Adrenal gland (tissue), 12 donors: Measurements from ENCODE around the gene EPHA10. TPM values are rescaled to one million over a fixed set of nuclear protein-coding genes. Genes with fewer than 3 reads are reported as not detected.

Experiments used
- DNase-seq, 7 donors: peaks; one replicate each; pipeline ENCODE4 v3.0.0-alpha.2; 2019 to 2020
- H3K27ac ChIP-seq, 5 donors: fragments of 200-600 bp; sonication (generic) in 4 of 5; 1 replicate in 3 of 5; 2 replicates in 2 of 5; pipeline versions ENCODE4 v1.5.1 to v1.8.0; 2016 to 2020; ENCODE audit warnings: mild to moderate bottlenecking in 1 of 5
- H3K27me3 ChIP-seq: fragments of 200-600 bp; 2 replicates; pipeline ENCODE4 v1.8.0; 2021
- H3K36me3 ChIP-seq, 2 donors: fragments of 200-600 bp; replicated peaks in 1 of 2; 1 replicate in 1 of 2; 2 replicates in 1 of 2; pipeline versions ENCODE4 v1.5.1 to v1.8.0; 2018 to 2022
- H3K4me1 ChIP-seq, 2 donors: fragments of 200-600 bp; replicated peaks in 1 of 2; 1 replicate in 1 of 2; 2 replicates in 1 of 2; pipeline versions ENCODE4 v1.5.1 to v1.8.0; 2018 to 2021
- H3K4me3 ChIP-seq, 4 donors: fragments of 200-600 bp; sonication (generic) in 3 of 4; one replicate each; pipeline ENCODE4 v1.5.1; 2016 to 2018
- H3K9me3 ChIP-seq, 3 donors: fragments of 200-600 bp; sonication (generic) in 1 of 3; replicated peaks in 1 of 3; 1 replicate in 2 of 3; 2 replicates in 1 of 3; pipeline versions ENCODE4 v1.5.1 to v1.8.0; 2016 to 2021
- POLR2A ChIP-seq, 2 donors: fragments of 450-650 bp; IDR thresholded peaks; one replicate each; pipeline ENCODE4 v1.6.1; 2017; ENCODE audit warnings: antibody characterized with exemption in 2 of 2, mild to moderate bottlenecking in 2 of 2, moderate library complexity in 1 of 2
- WGBS, 4 donors: extraction: QIAGEN DNeasy Blood & Tissue Kit in 2 of 4; methylation state at CpG; one replicate each; pipeline versions ENCODE4 v1.1.5 to v1.1.7; 2013 to 2017; 5-methylcytosine and 5-hydroxymethylcytosine counted together
- intact Hi-C, 2 donors: fragments of 100-400 bp; cut with DNase I; formaldehyde crosslinking; loops; one replicate each; pipeline versions ENCODE4 v1.14.1 to v1.15.0; 2022 to 2023
- polyA plus RNA-seq, 3 donors: library from polyadenylated mRNA; stranded (reverse); fragments of 200-250 nt in 2 of 3; fragments of 350-450 nt in 1 of 3; fragmentation: Illumina TruSeq in 1 of 3; extraction: RNeasy Lipid Tissue Mini Kit (QIAGEN cat#74804) in 1 of 3; gene quantifications; one replicate each; pipeline ENCODE4 v1.2.3, GENCODE V29; 2013 to 2014
- total RNA-seq, 9 donors: library from RNA; depleted of rRNA in 4 of 9; stranded (reverse); fragments of >200 nt in 4 of 9; fragments of 120-200 nt in 1 of 9; fragmentation: NEBNext Ultra II Directional in 1 of 9; extraction: Animal tissue kit (Norgen Biotek cat#: 25700) in 1 of 9; gene quantifications; one replicate each; pipeline versions ENCODE4 v1.1.0 to v1.2.4, GENCODE V29; 2013 to 2023
- TF ChIP-seq, protein P1 (sequence below), 6 experiments: fragments of 450-650 bp in 4 of 6; fragments of 200-600 bp in 2 of 6; sonication (generic) in 1 of 6; IDR thresholded peaks; 1 replicate in 5 of 6; 2 replicates in 1 of 6; pipeline versions ENCODE4 v1.5.1 to v1.8.0; 2016 to 2021; ENCODE audit warnings: antibody characterized with exemption in 6 of 6, mild to moderate bottlenecking in 2 of 6, moderate library complexity in 1 of 6
- donor health status: healthy with polysubstance abuse.
- donor health status: Bipolar disorder and iron deficiency.
- donor health status: DM: yes; HTN: yes; CAD: no.
- donor health status: DM: no; HTN: no; CAD: no.
- donor health status: DM: no; HTN: no; CAD: no.
- donor health status: DM: yes; HTN: yes; CAD: no.

Gene EPHA10
- total and polyA plus RNA-seq, 12 donors = 0.06 to 3.9 (median 0.48) TPM

DNA sequence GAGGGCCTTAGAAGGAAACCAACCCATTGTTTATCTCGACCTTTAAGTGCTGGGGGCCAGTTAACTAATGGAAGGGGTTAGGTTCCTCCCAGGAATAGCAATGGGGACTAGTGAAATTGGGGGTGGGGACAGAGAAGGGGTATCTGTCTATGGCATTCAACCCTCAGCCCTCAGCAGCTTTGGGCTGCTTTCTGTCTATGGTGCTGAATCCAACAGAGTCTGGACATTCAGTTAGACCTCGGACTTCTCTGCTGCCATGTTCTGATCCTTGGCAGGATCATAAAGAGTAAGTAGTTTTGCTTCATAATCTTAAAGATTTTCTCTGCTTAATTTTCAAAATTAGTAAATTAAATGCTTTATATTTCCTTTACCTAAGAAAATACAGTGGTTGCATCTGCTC, 2.6 kb upstream of the EPHA10 start:
- intact Hi-C loops = no loop called here
- no peak for DNase-seq

DNA sequence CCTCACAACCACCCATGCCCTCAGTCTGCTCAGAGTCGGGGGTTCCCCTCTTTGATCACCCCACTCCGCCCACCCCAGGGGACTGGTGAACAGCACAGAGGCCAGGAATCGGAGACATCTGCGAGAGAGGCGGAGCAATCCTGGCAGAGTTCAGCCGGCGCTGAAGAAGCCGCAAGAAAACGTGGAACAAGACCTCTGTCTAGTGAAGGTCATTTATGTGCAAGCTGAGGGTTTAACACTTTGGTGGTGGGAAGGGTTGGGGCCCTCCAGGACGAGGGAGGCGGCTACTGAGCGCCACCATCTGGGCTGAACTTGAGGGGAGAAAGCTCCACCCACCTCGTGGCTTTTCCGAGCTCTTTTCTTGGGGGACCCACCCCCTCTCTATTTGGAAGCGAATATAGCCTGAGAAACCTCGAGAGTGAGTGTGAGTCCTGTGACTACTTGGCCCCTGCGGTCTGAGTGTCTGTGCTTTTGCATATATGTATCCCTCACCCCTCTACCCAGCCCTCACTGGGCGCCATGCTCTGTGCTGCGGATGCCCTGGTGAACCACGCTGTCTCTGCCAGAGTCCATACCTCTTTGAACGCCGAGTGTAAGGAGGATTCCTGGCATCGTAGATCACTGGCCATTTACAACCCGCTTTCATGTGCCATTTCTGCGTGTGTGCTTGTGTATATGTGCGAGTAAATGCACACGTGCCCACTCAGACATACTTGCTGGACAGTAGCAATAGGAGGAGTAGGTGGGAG, 1.2 kb upstream of the EPHA10 start:
- no peak overlapping the region for H3K4me3 ChIP-seq
- intact Hi-C loops = no loop called here
- no peak overlapping the region for H3K27ac ChIP-seq
- H3K4me1 ChIP-seq = no peaks in the 10 kb centered on the region
- peaks cover 53% of the 10 kb centered on the region for H3K27me3 ChIP-seq
- TF ChIP-seq, protein P1, sequence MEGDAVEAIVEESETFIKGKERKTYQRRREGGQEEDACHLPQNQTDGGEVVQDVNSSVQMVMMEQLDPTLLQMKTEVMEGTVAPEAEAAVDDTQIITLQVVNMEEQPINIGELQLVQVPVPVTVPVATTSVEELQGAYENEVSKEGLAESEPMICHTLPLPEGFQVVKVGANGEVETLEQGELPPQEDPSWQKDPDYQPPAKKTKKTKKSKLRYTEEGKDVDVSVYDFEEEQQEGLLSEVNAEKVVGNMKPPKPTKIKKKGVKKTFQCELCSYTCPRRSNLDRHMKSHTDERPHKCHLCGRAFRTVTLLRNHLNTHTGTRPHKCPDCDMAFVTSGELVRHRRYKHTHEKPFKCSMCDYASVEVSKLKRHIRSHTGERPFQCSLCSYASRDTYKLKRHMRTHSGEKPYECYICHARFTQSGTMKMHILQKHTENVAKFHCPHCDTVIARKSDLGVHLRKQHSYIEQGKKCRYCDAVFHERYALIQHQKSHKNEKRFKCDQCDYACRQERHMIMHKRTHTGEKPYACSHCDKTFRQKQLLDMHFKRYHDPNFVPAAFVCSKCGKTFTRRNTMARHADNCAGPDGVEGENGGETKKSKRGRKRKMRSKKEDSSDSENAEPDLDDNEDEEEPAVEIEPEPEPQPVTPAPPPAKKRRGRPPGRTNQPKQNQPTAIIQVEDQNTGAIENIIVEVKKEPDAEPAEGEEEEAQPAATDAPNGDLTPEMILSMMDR (IDR thresholded peaks at IDR 0.05) = no peak
- no peak for TF ChIP-seq POLR2A (IDR thresholded peaks at IDR 0.05)
- DNase-seq = no peak
- 2 to 11% (median 5%) methylated on average over 4 to 27 of the region's 27 CpGs for WGBS, 4 donors
- no peaks in the 10 kb centered on the region for H3K36me3 ChIP-seq
- H3K9me3 ChIP-seq = no peaks in the 10 kb centered on the region

More for the DNA sequence above, 2.6 kb upstream of the EPHA10 start:
- Histone ChIP-seq H3K36me3 (no peaks in the 10 kb centered on the region), H3K27me3 (peaks cover 41% of the 10 kb centered on the region), H3K9me3 (no peaks in the 10 kb centered on the region), H3K4me3 (no peak overlapping the region), H3K4me1 (no peaks in the 10 kb centered on the region), H3K27ac (no peak overlapping the region)
- 0 to 31% (median 30%) methylated on average over 2 of the region's 2 CpGs for WGBS, 4 donors
- TF ChIP-seq, protein P1 (IDR thresholded peaks at IDR 0.05) = no peak
- TF ChIP-seq POLR2A (IDR thresholded peaks at IDR 0.05) = no peak

DNA sequence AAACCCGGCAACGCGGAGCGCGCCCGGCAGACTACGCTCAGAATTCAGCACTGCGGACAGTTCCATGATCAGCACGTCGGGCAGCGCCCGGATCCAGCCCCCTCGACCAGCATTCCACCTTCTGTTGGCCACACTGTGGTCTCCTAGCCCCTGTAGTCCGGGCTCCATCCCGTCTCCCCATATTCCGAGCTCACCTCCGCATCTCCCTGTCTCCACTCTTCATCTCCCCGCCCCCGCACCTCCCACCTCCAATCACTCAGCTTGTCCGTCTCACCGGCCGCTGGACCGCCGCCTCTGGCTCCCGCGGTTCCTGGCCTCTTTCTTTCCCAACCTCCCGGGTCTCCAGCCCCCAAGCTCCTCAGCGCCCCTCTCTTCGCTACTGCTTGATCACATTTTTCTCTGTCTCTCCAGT, 500 bp downstream of the EPHA10 start:
- no peak for TF ChIP-seq POLR2A (IDR thresholded peaks at IDR 0.05)
- TF ChIP-seq, protein P1 (IDR thresholded peaks at IDR 0.05) = no peak
- Histone ChIP-seq H3K9me3 (no peaks in the 10 kb centered on the region), H3K27me3 (peaks cover 53% of the 10 kb centered on the region), H3K4me1 (no peaks in the 10 kb centered on the region), H3K4me3 (no peak overlapping the region), H3K36me3 (no peaks in the 10 kb centered on the region), H3K27ac (no peak overlapping the region)
- intact Hi-C loops = no loop called here
- 4 to 9% (median 8%) methylated on average over 17 to 29 of the region's 29 CpGs for WGBS, 4 donors
- peak in 6 of 7 donors; percentile 34 to 59 (median 44) for DNase-seq

DNA sequence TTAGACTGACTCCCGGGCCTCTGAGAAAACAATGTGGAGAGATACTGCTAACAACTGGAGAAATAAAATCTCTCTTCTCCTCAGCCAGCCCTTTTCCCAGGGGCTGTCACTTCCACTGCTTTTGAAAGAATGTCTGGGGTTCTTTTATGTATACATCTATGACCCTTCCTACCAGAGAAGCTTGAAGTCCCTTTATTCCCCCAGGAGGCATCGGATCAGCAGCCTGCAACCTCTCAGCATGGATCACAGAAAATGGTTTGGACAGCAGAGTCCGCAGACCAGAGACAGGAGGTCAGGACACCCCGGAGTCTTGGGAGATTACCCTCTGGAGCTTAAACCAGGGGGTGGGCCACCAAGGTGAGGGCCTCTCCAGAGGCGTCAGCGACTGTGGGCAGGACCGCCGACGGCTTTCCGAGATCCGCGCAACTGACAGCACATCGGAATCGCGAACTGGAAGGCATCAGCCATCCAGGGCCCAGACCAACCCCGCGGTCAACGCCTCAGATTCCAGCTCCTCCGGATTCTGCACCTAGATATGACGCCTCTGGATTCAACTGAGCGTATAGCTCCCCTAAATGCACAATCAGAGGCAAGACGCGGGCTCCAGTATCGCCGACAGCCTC, 1.0 kb downstream of the EPHA10 start:
- no peak for DNase-seq
- TF ChIP-seq, protein P1 (IDR thresholded peaks at IDR 0.05) = no peak
- no peak for TF ChIP-seq POLR2A (IDR thresholded peaks at IDR 0.05)
- Histone ChIP-seq H3K27ac (no peak overlapping the region), H3K4me1 (no peaks in the 10 kb centered on the region), H3K27me3 (peaks cover 53% of the 10 kb centered on the region), H3K9me3 (no peaks in the 10 kb centered on the region), H3K36me3 (no peaks in the 10 kb centered on the region), H3K4me3 (no peak overlapping the region)
- intact Hi-C loops = no loop called here
- WGBS, 4 donors = 9 to 52% (median 17%) methylated on average over 4 to 25 of the region's 25 CpGs
